Left ventricle myocardium superior (tissue), 1 donor: ENCODE measurements around the gene ROBO1. TPM values are rescaled to one million over a fixed set of nuclear protein-coding genes. Genes with fewer than 3 reads are reported as not detected.
A peak's percentile ranks its signal among the peaks of the same experiment; 100 is the strongest.

Experiments
- ATAC-seq: fragments of 200-7000 bp; cut with Tn5 transposase; one replicate; pipeline ENCODE4 v1.9.1; 2020; ENCODE audit warnings: mild to moderate bottlenecking, moderate library complexity
- DNase-seq: peaks from one replicate; pipeline ENCODE4 v3.0.0-alpha.2; 2020
- intact Hi-C: fragments of 100-400 bp; cut with micrococcal nuclease; formaldehyde crosslinking; loops from one replicate; pipeline ENCODE4 v1.11.0; 2022
- total RNA-seq: library from RNA; stranded (reverse); fragmentation: NEBNext Ultra II Directional; extraction: Animal tissue kit (Norgen Biotek cat#: 25700); gene quantifications from one replicate; pipeline ENCODE4 v1.2.1, GENCODE V29; 2021
- donor health status: DM: no; HTN: yes; CAD: no; lungs with severe emphysema.

Gene ROBO1
- total RNA-seq, 1 donor from 2014 or later, result 6.0 TPM

- DNase-seq (no peak), ATAC-seq (no peak)
- intact Hi-C loops, result no loop called here
Measured at GRCh38 chr3:79285871-79286270, 481.9 kb downstream of the ROBO1 start.

GRCh38 chr3:79285380-79285779 lies 482.4 kb downstream of the ROBO1 start:
- ATAC-seq (no peak), DNase-seq (no peak)
- intact Hi-C loops, result no loop called here

GRCh38 chr3:79284781-79285180 lies 483.0 kb downstream of the ROBO1 start:
- DNase-seq (no peak), ATAC-seq (no peak)
- intact Hi-C loops, result no loop called here

- no peak for DNase-seq
- ATAC-seq, result no peak
- intact Hi-C loops, result no loop called here
Measured at GRCh38 chr3:79278681-79279080, 489.1 kb downstream of the ROBO1 start.

GRCh38 chr3:79268422-79268821 lies 499.4 kb downstream of the ROBO1 start:
- no peak for ATAC-seq
- no peak for DNase-seq
- intact Hi-C loops, result no loop called here

GRCh38 chr3:79264892-79265291 lies 502.9 kb downstream of the ROBO1 start:
- no peak for ATAC-seq

GRCh38 chr3:79263423-79263822 lies 504.4 kb downstream of the ROBO1 start:
- DNase-seq, result no peak
- intact Hi-C loops, result no loop called here
- peak; percentile 31 for ATAC-seq

More at GRCh38 chr3:79264892-79265291, 502.9 kb downstream of the ROBO1 start:
- intact Hi-C loops, result no loop called here
- DNase-seq, result no peak

- DNase-seq, result no peak
- peak; percentile 64 for ATAC-seq
- intact Hi-C loops, result no loop called here
Measured at GRCh38 chr3:79258479-79258878, 509.3 kb downstream of the ROBO1 start.

GRCh38 chr3:79257791-79258190 lies 510.0 kb downstream of the ROBO1 start:
- intact Hi-C loops, result no loop called here
- DNase-seq, result no peak
- no peak for ATAC-seq

- ATAC-seq (no peak), DNase-seq (no peak)
- intact Hi-C loops, result no loop called here
Measured at GRCh38 chr3:79255702-79256101, 512.1 kb downstream of the ROBO1 start.

- DNase-seq (no peak), ATAC-seq (no peak)
- intact Hi-C loops, result no loop called here
Measured at GRCh38 chr3:79255292-79255691, 512.5 kb downstream of the ROBO1 start.

- DNase-seq (no peak), ATAC-seq (no peak)
- intact Hi-C loops, result no loop called here
Measured at GRCh38 chr3:79253704-79254103, 514.1 kb downstream of the ROBO1 start.

- no peak for DNase-seq
- intact Hi-C loops, result no loop called here
- ATAC-seq, result no peak
Measured at GRCh38 chr3:79253271-79253670, 514.5 kb downstream of the ROBO1 start.

GRCh38 chr3:79250746-79251145 lies 517.1 kb downstream of the ROBO1 start:
- intact Hi-C loops, result no loop called here
- ATAC-seq (no peak), DNase-seq (no peak)

- DNase-seq (no peak), ATAC-seq (no peak)
- intact Hi-C loops, result no loop called here
Measured at GRCh38 chr3:79249701-79250100, 518.1 kb downstream of the ROBO1 start.

GRCh38 chr3:79247725-79248043 lies 520.1 kb downstream of the ROBO1 start:
- intact Hi-C loops, result no loop called here
- DNase-seq, result no peak
- ATAC-seq, result peak; percentile 88

- intact Hi-C loops, result no loop called here
- peak; percentile 55 for ATAC-seq
- DNase-seq, result no peak
Measured at GRCh38 chr3:79246875-79247724, 520.7 kb downstream of the ROBO1 start.

GRCh38 chr3:79245284-79246138 lies 522.3 kb downstream of the ROBO1 start:
- intact Hi-C loops, result no loop called here
- DNase-seq, result no peak
- ATAC-seq, result peak; percentile 55

GRCh38 chr3:79236496-79236895 lies 531.3 kb downstream of the ROBO1 start:
- no peak for ATAC-seq
- DNase-seq, result no peak
- intact Hi-C loops, result no loop called here

GRCh38 chr3:79233431-79234060 lies 534.3 kb downstream of the ROBO1 start:
- ATAC-seq (no peak), DNase-seq (no peak)
- intact Hi-C loops, result no loop called here
